ENCODE measurements around the gene ATOH8.

DNA sequence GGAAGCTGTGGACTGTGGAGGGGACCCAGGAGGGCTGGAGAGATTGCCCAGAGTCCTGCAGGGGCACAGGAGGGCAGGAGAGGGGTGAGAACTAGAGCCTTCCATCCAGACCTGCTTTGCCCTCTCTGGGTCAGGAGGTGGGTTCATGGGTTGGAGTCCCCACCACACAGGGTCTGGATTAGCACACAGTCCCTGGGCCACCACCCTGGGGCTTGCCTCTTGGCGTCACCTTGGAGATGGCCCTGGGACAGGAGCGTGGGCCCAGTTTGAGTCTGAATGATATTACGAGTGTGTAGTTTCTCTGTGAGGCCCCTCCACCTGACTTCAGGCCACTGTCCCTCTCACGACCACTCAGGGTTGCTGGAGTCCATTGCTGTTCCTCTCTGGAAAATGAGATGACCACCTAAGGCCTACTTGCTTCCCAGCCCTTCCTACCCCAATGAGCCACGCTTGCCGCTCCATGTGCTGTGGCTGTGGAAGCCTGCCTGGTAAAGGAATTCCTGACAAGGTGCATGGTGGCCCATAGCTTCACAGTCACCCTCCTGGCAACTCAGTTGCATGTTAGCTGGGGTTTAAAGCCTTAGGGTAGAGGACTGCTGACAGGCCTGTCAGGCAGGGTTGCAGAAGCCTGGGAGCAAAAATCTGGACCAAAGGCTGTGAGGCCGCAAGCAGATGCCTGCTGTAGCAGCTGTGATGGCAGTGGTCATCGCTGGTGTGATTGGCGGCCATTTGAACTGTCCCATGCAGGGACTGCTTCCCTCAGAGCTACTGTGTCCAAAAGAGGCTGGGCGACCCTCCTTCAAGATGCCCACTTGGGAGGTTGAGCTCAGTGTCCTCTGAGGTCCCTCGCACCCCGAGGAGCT, 14.2 kb downstream of the ATOH8 start:
- no peak for TF ChIP-seq EZH2 (IDR thresholded peaks at IDR 0.05; ENCODE audit: borderline replicate concordance, low read depth, low read length, severe bottlenecking)
- TF ChIP-seq CTCF (IDR thresholded peaks at IDR 0.05; ENCODE audit: borderline replicate concordance, extremely low read depth, low read length, poor library complexity, severe bottlenecking) = no peak

Data from DND-41 (cell line).